A549 (cell line): ENCODE results near the gene AARSD1. TPM values are rescaled to one million over a fixed set of nuclear protein-coding genes. Genes with fewer than 3 reads are reported as not detected.
"Not testable (repeated sequence)": the region's sequence is repeated elsewhere in the genome, so short reads cannot be mapped to it uniquely, and the experiment has no call there.

Experiments
- ATAC-seq, 2 experiments: fragments of 200-7000 bp in 1 of 2; fragments of >200 bp in 1 of 2; cut with Nextera tagmentation in 1 of 2; cut with Tn5 transposase in 1 of 2; 3 replicates each; pipeline versions ENCODE4 v1.8.0 to v1.9.1; 2018 to 2020; ENCODE audit warnings: mild to moderate bottlenecking in 1 of 2, moderate library complexity in 1 of 2
- CTCF ChIA-PET: fragments of 300-600 bp; sonication (Branson Sonifier 250); formaldehyde crosslinking; extraction: SDS; loops from one replicate; lab custom pipeline; 2021; ENCODE audit warnings: antibody characterized with exemption, inconsistent platforms; lab: Yijun Ruan, JAX
- POLR2A ChIA-PET: fragments of 350-600 bp; formaldehyde crosslinking; extraction: SDS; loops from one replicate; lab custom pipeline; 2021; ENCODE audit warnings: antibody characterized with exemption, inconsistent platforms; lab: Yijun Ruan, JAX
- DNase-seq, 2 experiments: peaks; one replicate each; pipeline versions ENCODE4 v3.0.0 to v3.0.0-alpha.2; 2011 to 2016; ENCODE audit warnings: low read depth in 1 of 2, low spot score in 1 of 2
- FAIRE-seq: peaks from 2 replicates; lab custom pipeline; 2011; peaks lifted over from hg19 to GRCh38; lab: Jason Lieb, UNC
- H3K27ac ChIP-seq, 2 experiments: fragments of >200 bp; sonication (Bioruptor Twin); formaldehyde crosslinking; 3 replicates each; pipeline ENCODE4 v1.5.1; 2016 to 2017
- H3K4me1 ChIP-seq: fragments of >200 bp; sonication (Bioruptor Twin); formaldehyde crosslinking; 3 replicates; pipeline ENCODE4 v1.6.1; 2016
- H3K4me2 ChIP-seq: fragments of >200 bp; sonication (Bioruptor Twin); formaldehyde crosslinking; 3 replicates; pipeline ENCODE4 v1.6.1; 2016
- H3K4me3 ChIP-seq: fragments of >200 bp; sonication (Bioruptor Twin); formaldehyde crosslinking; 3 replicates; pipeline ENCODE4 v1.5.1; 2016
- H3K9me3 ChIP-seq: fragments of >200 bp; sonication (Bioruptor Twin); formaldehyde crosslinking; 3 replicates; pipeline ENCODE4 v1.6.1; 2016
- CBX8 ChIP-seq: fragments of 200-600 bp; sonication (generic); IDR thresholded peaks from 2 replicates; pipeline ENCODE4 v1.6.1; 2016
- E2F6 ChIP-seq: IDR thresholded peaks from 2 replicates; pipeline ENCODE4 v1.6.1; 2012; ENCODE audit warnings: low read depth, borderline replicate concordance
- EHMT2 ChIP-seq: fragments of 200-600 bp; sonication (generic); IDR thresholded peaks from 2 replicates; pipeline ENCODE4 v1.6.1; 2016; ENCODE audit warnings: antibody characterized with exemption, low read depth, mild to moderate bottlenecking, moderate library complexity
- ELK1 ChIP-seq: fragments of 150-350 bp; IDR thresholded peaks from 2 replicates; pipeline ENCODE4 v1.6.1; 2014; ENCODE audit warnings: low read depth, mild to moderate bottlenecking, low read length
- EP300 ChIP-seq, 2 experiments: fragments of >200 bp; sonication (Bioruptor Twin); formaldehyde crosslinking; IDR thresholded peaks; 2 replicates in 1 of 2; 3 replicates in 1 of 2; pipeline ENCODE4 v1.6.1; 2016 to 2017
- FOXS1 ChIP-seq: fragments of 250-450 bp; sonication (Bioruptor Pico); IDR thresholded peaks from 2 replicates; pipeline ENCODE4 v1.5.0; 2020; ENCODE audit warnings: mild to moderate bottlenecking, moderate library complexity
- HES2 ChIP-seq: fragments of >200 bp; sonication (Bioruptor Twin); formaldehyde crosslinking; IDR thresholded peaks from 2 replicates; pipeline ENCODE4 v1.6.1; 2016
- HMGXB4 ChIP-seq: fragments of 250-450 bp; sonication (Bioruptor Pico); IDR thresholded peaks from 2 replicates; pipeline ENCODE4 v1.5.0; 2021; ENCODE audit warnings: mild to moderate bottlenecking, moderate library complexity, borderline replicate concordance
- JUN ChIP-seq, 2 experiments: fragments of >200 bp; sonication (Bioruptor Twin); formaldehyde crosslinking; IDR thresholded peaks; 2 replicates in 1 of 2; 3 replicates in 1 of 2; pipeline ENCODE4 v1.6.1; 2016 to 2017
- MAFK ChIP-seq: fragments of 450-650 bp; IDR thresholded peaks from 2 replicates; pipeline ENCODE4 v1.6.1; 2014; ENCODE audit not compliant: partially characterized antibody
- MAX ChIP-seq: IDR thresholded peaks from 2 replicates; pipeline ENCODE4 v1.6.1; 2012
- NFE2L2 ChIP-seq: fragments of 150-350 bp; conservative IDR thresholded peaks from 2 replicates; pipeline ENCODE4 v1.6.1; 2014; ENCODE audit warnings: low read length
- PBX3 ChIP-seq: IDR thresholded peaks from 2 replicates; pipeline ENCODE4 v1.6.1; 2012
- RNF2 ChIP-seq: fragments of 200-600 bp; sonication (generic); IDR thresholded peaks from 2 replicates; pipeline ENCODE4 v1.6.1; 2016; ENCODE audit warnings: low read depth, mild to moderate bottlenecking, antibody characterized with exemption, moderate library complexity, borderline replicate concordance
- SREBF2 ChIP-seq: fragments of 450-650 bp; IDR thresholded peaks from 2 replicates; pipeline ENCODE4 v1.6.1; 2014; ENCODE audit warnings: mild to moderate bottlenecking, moderate library complexity
- TFCP2L1 ChIP-seq: fragments of 250-450 bp; sonication (Bioruptor Pico); IDR thresholded peaks from 2 replicates; pipeline ENCODE4 v1.5.0; 2021; ENCODE audit warnings: mild to moderate bottlenecking
- USF2 ChIP-seq: fragments of 450-650 bp; IDR thresholded peaks from 2 replicates; pipeline ENCODE4 v1.6.1; 2014; ENCODE audit warnings: antibody characterized with exemption
- ZC3H11A ChIP-seq: fragments of 450-650 bp; IDR thresholded peaks from 2 replicates; pipeline ENCODE4 v1.6.1; 2014; ENCODE audit warnings: antibody characterized with exemption, mild to moderate bottlenecking
- WGBS: methylation state at CpG from one replicate; pipeline ENCODE4 v1.1.6; 2017; ENCODE audit errors: missing lambda C conversion rate; 5-methylcytosine and 5-hydroxymethylcytosine counted together
- polyA plus RNA-seq, 4 experiments: library from polyadenylated mRNA; depleted of rRNA in 3 of 4; stranded (reverse); fragments of >200 nt; fragmentation: RNase III in 1 of 4; extraction: RNeasy Plus Mini Kit Qiagen cat#74134 plus additional on column Dnase treatment in 1 of 4; gene quantifications; 2 replicates in 3 of 4; 3 replicates in 1 of 4; pipeline ENCODE4 v1.2.3, GENCODE V29; 2011 to 2017

AARSD1 gene
- polyA plus RNA-seq, 2 of the 4 experiments (the other 2 are of a cell fraction): 66.6 to 70.7 TPM

GRCh38 chr17:42980274-42980765 is 16.1 kb upstream of the AARSD1 start, which contains the start of gene RUNDC1 (continued):
- TF ChIP-seq HMGXB4 (CRISPR knock-in tag): no peak
- no peak for TF ChIP-seq E2F6
- TF ChIP-seq CBX8: no peak
- TF ChIP-seq HES2: no peak
- no peak for TF ChIP-seq MAFK
- TF ChIP-seq USF2: no peak
- no peak for TF ChIP-seq RNF2
- TF ChIP-seq PBX3: no peak
- no peak for TF ChIP-seq EP300 (IDR thresholded peaks at IDR 0.05)
- no peak for TF ChIP-seq ZC3H11A
- no peak for TF ChIP-seq EHMT2
- TF ChIP-seq FOXS1: no peak
- no peak for TF ChIP-seq TFCP2L1 (CRISPR knock-in tag)
- TF ChIP-seq MAX: peak; percentile 42
- no peak for TF ChIP-seq NFE2L2
- 0 out of 2 replicates have a peak, but pooled peaks have one; percentile 4 for TF ChIP-seq SREBF2
- TF ChIP-seq JUN (IDR thresholded peaks at IDR 0.05): peak; percentile 62 to 89; a peak in 2 of 5 replicates

GRCh38 chr17:42979511-42980273 is 15.4 kb upstream of the AARSD1 start, which contains the start of gene PTGES3L:
Gene PTGES3L (minus strand): TSS chr17:42980080. CDS start chr17:42980053, 27 bp downstream.
- peak within 1 kb of the TSS; percentile 89 to 96 for H3K27ac ChIP-seq
- CTCF ChIA-PET: interaction anchor here (1.0 to 11.1 kb wide), 7 partner anchors 11 to 141 kb away, joined by 3 to 86 read pairs (median 3); partner anchors contain the start of gene RPL27
- H3K9me3 ChIP-seq: no peaks in the 10 kb centered on the region
- POLR2A ChIA-PET: interaction anchor here (2.0 kb wide), 1 partner anchor 18 kb away, joined by 36 read pairs; the partner anchor contains the start of gene RPL27
- peak within 1 kb of the TSS; percentile 95 for H3K4me2 ChIP-seq
- TF ChIP-seq ELK1 (peak; percentile 60; the same call in 1 of the 2 replicates), TFCP2L1 (CRISPR knock-in tag) (no peak)
- 52% methylated on average over 19 of the region's 21 CpGs for WGBS
- peak; percentile 51 to 61; a peak in 5 of 6 replicates for ATAC-seq
- H3K4me3 ChIP-seq: peak within 1 kb of the TSS; percentile 86
- no peak for FAIRE-seq
- peak; percentile 48 to 57 for DNase-seq
- peaks cover 26% of the 10 kb centered on the region for H3K4me1 ChIP-seq

GRCh38 chr17:42975701-42976100 is 11.4 kb upstream of the AARSD1 start:
- not testable (repeated sequence) for H3K4me1 ChIP-seq, H3K4me2 ChIP-seq, DNase-seq, H3K27ac ChIP-seq, H3K9me3 ChIP-seq, ATAC-seq, H3K4me3 ChIP-seq, FAIRE-seq
- CTCF ChIA-PET: interaction anchor here (0.8 to 1.4 kb wide), 3 partner anchors 22 to 155 kb away, joined by 3 to 5 read pairs (median 4); partner anchors contain the start of gene RPL27
- POLR2A ChIA-PET: interaction anchor here (2.4 kb wide), 1 partner anchor 22 kb away, joined by 9 read pairs; the partner anchor contains the start of gene RPL27
- WGBS: 89% methylated on average over 16 of the region's 16 CpGs
